ENCODE data around the gene FAM9A.

- TF ChIP-seq POLR2A (IDR thresholded peaks at IDR 0.05; ENCODE audit: low read depth, low read length) (no peak), TAF1 (IDR thresholded peaks at IDR 0.05; ENCODE audit: low read depth, low read length) (no peak), POLR2AphosphoS5 (IDR thresholded peaks at IDR 0.05; ENCODE audit: low read depth, low read length) (no peak)
These were observed 33.2 kb upstream of the FAM9A start for GRCh38 chrX:8834392-8834791.

All from GM12891 (cell line).